ENCODE data around the gene MAEA.

GRCh38 chr4:1377606-1378261 is 88.0 kb downstream of the MAEA start:
- TF ChIP-seq CTCF (IDR thresholded peaks at IDR 0.05; ENCODE audit: low read depth, low read length): no peak
- TF ChIP-seq POLR2A (IDR thresholded peaks at IDR 0.05; ENCODE audit: extremely low read depth, insufficient read length): no peak
- no peak for TF ChIP-seq MAX (IDR thresholded peaks at IDR 0.05; ENCODE audit: low read depth, low read length)
- no peak for TF ChIP-seq MYC (IDR thresholded peaks at IDR 0.05; ENCODE audit: low read depth, low read length)

Measured in NB4 (cell line).